CD4-positive, alpha-beta T cell treated with Interleukin-15 for 4 hours (primary cell): ENCODE measurements around the gene ARHGEF2.
"Not testable (repeated sequence)": the region's sequence is repeated elsewhere in the genome, so short reads cannot be mapped to it uniquely, and the experiment has no call there.

Source experiments
- DNase-seq: peaks from one replicate; pipeline ENCODE4 v3.0.0-alpha.2; 2020; ENCODE audit warnings: low spot score

Gene ARHGEF2

DNA sequence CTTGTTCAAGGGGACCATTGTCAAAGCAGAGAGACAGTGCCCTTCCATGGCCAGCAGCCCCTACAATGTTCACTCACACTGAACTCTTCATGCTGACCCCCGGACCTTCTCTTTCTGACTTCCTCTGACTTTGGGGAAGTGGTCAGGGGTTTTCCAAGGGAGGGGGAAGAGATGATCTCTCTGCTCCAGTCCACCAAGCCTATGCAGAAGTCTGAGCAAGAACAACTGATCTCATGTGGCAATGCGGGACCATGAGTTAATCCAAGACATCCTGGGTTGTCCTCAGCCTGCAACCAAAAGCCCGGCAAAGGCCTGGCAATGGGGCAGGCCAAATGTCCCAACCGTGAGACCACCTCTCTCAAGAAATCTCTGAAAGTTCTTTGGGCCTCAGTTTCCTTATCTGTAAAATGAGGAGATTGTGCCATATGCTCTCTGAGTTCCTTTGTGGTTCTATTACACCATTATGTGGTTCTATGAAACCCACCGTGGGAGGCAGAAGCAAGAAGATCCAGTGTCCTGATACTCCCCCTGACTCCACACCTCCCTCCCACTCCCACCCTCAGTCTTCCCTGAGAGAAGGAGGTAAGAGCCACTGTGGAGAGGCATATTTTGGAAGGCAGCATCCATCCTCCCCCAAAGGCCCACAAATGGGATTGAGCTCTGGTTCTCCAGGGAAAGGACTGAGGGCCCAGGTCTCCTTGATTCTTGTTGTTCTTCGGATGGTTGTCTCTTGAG is 11.8 kb upstream of the ARHGEF2 start:
- DNase-seq = no peak

DNA sequence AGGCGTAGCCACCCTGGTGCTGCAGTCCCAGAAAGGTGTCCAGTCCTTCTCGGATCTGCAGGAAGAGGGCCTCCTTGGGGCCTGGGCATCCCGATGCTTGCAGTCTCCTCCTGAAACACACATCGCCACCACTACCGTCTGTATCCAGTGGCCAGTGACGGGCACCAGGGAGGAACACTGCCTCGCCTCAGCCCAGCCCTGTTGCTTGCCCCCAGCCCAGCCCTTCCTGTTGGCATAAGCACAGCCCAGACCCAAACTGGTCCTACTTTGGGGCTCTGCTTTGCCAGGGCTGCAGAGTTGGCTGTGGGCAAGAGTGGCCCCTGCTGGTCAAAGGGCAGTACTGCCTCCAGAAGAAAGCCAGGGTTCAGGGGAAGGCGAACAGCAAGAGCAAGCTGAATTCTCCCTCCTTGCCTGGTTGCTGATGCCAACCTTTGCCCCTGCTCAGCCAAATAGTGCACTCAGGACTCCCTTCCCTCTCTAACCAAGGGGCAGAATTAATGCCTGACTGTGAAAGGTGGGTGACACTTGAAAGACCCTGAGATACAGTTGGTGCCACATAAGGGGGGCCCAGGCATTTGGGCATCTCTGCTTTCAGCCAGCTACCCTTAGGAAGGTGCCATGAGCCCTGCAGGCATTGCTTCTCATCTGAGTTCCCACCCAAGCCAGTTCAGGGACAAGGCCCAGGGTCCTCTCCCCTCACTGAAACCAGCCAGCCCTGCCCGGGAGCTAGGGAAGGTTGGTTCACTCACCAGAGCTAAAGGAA is 11.1 kb upstream of the ARHGEF2 start:
- peak; percentile 86 for DNase-seq

DNA sequence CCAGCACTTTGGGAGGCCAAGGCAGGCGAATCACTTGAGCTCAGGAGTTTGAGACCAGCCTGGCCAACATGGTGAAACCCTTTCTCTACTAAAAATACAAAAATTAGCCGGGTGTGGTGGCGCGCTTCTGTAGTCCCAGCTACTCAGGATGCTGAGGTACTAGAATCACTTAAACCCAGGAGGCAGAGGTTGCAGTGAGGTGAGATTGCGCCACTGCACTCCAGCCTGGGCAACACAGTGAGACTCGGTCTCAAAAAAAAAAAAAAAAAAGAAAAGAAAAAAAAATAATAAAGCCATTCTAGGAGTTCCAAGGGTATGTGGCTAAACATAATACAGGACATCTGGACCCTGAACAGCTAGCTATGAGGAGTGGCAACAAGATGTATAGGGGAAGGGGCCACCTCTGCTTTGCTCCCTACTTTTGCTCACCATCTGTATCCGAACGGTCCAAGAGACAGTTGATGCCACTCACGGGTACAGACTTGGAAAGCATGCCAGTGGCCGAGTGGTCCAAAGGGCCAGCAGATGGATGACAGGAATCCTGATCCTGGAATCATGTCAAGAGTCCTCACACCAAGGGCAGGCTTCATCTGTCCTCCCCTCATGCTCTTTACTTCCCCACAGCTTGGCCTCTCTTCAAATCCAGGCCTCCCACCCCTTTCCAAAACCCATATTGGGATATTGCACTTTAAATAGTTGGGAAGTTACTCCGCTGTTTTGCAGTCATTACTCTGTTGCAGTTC is 6.7 kb upstream of the ARHGEF2 start:
- not testable (repeated sequence) for DNase-seq

DNA sequence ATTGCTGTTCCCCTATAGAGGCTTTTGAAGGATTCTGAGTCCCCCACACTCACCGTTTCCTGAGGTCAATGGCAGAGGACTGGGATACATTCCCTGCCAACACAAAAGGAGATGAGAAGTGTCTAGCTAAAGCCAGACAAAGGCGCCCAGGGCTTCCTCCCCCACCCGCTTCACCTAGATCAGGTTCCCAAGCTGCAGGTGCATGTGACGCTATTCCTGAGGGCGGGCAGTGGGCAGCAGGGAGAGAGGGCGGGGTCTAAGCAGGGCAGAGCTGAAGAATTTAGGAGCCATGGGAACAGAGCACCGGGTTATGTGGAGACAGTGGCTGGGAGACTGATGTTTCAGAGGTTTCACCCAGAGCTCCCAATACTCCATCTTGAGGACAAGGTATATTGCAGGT is 6.0 kb upstream of the ARHGEF2 start:
- DNase-seq = no peak

DNA sequence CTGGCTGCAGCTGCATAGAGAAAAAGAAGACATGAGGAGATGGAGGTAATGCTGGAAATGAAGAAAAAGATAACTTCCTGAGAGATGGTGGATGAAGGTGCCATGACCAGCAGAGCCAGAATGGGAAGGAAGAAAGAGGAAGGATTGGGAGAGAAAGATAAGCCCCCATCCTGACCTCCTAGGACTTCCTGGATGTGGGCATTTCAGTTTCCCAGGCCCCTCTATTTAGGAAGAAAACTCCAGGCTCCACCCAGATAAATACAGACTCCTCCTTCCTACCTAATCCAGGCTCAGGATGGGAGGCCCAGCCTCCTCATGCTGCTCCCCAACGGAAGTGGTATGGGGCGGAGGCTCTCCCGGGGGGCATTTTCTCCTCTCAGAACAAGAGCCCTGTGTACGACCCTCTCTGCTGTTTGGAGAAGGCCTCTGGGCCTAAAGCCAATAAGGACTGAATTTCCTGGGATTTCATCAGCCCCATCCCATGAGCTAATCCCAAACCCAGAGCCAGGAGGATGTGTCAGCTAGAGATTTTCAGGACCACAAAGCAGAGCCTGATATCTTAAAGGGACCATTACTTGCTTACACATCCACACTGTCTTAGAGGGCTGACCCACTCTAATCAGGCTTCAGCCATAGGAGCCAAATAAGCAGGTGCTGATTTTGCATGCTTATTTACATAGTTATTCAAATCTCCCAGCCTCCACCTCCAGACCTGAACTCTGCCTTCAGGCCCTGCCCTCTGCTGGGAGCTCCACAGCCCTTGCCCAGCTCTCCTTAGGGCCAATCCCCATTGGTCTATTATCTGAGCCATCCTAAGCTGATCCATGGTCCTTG is 5.1 kb upstream of the ARHGEF2 start:
- no peak for DNase-seq

DNA sequence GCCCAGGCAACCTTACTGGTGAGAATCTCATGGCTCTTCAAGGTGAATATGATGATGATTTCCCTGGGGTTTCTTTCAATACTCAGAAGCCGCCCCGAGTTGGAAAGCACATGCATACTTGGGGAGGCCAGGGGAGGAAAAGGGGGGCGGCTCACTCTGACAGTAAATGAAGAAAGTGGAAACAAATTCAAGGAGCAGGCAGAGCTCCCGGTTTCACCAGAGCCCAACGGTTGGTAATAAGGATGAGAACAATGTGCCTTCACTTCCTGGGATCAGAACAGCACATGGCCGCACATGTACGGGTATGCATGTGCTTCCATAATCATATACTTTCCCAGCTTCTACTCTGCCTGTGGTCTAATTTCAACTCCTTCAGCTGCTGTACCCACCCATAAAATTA is 3.8 kb upstream of the ARHGEF2 start:
- DNase-seq = no peak

DNA sequence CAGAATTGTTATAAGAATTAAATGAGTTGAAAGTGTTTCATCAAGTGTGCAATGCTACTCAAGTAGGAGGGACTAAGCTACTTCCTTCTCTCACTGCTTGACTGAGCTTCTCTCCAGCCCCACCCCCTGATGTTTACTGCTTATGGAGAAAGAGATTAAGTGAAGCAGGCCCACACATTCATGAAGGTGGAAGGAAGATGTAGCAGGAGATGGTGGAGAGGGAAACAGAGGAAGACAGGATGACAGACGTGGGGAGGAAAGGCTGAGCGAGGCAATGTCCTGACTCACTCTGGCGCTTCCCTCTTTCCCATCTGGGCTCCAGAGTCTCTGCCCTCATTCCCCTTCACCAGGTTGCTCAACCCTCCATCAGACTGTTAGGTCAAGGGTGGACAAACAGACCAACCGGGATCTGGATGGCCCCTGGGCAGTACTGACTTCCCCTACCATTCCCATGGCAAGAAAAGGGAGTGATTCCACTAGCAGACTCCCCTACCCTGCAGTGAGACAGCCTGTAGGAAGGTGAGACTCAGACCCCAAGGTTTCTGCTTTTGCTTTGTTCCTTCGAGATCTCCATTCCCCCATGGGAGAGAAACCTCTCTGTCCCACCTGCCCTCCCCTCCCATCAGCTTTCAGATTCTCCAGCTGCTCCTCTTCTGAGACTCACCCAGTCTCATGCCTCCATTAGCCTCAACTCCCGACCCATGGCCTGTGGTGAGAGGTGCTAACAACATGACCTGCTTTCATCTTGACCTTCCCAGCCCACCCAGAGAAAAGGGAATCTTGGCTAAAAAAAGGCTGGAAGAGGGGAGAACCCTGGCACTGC is 3.1 kb upstream of the ARHGEF2 start:
- peak; percentile 62 for DNase-seq

DNA sequence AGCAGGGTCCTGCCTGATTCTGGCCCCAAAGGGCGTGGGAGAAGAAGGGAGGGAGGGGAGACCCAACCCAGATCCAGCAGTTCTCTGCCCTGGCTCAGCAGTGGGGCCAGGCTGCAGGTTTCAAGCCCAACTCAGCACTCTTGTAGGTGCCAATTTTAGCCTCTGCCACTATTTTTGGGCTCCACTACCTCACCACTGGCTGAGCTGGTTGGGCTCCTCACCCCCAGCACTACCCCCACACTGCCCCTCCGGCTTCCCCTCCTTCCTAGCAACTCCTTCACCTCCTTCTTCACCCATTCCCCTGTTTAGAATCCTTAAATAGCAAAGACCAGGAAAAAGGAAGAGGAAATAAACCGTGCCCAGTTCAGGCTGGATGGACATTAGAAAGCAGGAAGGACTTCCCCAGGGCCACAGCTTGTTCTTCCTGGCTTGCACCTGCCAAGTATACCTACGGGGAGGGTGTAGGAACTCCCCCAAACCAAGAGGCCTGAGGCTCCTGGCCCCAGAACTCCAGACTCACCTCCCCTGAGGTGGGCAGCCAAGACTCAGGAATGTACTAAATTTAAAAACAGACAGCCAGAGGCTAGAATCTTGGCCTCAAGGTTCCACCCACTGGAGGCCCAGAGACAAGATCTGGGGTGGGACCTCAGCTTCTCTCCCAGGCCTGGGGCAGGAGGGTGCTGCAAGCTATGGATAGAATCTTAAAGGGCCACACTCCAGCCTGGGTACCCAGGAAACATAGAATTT is 1.4 kb upstream of the ARHGEF2 start:
- no peak for DNase-seq

DNA sequence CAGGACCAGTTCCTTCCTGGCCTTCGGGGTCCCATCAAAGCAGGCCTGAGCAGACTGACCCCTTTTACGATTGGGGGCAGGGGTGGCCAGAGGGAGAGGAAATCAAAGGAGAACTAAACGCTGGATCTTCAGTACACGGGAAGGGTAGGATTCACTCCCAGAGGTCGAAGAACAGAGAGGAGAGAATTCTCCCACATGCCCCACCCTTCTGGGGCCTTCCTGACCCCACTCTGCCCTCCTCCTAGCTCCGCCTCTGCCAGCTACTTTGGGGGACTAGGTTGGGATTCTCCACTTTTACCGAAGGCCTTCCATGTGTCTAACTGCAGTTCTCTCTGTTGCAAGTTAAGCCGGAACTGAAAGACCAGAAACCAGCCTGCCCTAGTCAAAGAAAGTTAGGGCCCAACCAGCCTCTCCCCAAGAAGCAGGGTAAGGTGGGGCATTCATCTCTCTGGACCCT is 654 bp upstream of the ARHGEF2 start:
- DNase-seq = no peak

DNA sequence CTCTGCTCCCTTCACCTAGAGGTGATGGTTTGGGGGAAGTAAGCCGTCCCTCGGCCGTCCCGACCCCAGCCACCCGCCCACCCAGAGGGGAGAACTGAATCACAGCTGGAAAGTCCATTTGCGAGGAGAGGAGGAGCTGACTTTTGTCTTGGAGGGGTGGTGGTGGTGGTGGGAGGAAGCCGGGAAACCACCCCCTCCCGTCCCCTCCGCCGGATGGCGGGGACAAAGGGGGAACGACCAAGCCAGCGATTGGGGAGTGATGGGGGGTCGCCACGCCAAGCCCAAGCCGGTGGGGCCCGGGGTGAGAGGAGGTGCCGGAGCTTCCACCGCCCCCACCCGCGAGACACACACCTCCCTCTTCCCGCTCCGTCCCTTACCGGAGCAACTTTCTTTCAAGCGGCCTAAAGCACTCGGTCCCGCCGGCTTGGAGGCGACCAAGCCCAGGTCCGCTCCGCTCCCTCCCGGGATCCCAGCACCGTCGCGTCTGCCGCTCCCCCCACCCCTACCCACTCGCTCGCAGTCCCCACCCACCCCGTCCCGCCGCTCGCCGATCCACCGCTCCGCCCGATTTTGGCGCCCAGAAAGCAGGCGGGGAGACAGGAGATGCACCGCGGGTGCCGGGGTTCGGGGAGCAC is 540 bp downstream of the ARHGEF2 start:
- peak; percentile 34 for DNase-seq

DNA sequence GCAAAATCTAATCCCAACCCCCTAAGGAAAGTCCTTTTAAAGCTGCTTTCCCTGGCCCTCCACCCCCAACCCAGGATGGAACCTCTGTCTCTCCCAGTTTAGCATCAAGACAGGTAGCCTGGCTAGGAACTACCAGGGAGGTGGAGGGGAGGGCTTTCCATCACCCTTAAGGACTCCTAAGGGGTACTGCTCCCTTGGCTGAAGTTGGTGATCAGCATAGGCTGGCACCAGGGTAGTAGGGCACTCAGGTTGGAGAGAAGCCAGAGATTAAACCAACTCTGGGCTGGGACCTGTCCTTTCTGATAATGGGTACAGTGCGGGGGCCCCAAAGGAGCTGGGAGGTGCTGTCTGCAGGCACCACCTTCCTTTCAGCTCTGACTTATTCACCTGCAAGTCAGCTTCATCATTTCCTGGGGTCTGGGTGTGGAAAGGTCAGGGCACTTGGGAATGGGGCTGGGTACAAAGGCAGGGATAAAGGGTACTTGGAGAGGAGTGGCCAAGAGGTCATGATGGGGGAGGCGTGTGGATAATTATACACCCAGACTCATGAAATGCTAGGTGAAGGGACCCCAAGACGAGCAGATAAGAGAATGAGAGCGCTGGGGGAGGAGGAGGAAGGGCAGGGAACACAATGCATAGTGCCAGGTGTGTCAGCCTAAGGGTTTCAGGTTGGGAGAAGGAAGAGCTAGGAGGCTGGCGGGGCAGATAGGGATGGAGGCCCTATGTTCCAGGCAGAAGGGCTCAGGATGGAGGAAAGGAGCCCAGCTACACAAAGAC is 1.2 kb downstream of the ARHGEF2 start:
- DNase-seq = no peak

DNA sequence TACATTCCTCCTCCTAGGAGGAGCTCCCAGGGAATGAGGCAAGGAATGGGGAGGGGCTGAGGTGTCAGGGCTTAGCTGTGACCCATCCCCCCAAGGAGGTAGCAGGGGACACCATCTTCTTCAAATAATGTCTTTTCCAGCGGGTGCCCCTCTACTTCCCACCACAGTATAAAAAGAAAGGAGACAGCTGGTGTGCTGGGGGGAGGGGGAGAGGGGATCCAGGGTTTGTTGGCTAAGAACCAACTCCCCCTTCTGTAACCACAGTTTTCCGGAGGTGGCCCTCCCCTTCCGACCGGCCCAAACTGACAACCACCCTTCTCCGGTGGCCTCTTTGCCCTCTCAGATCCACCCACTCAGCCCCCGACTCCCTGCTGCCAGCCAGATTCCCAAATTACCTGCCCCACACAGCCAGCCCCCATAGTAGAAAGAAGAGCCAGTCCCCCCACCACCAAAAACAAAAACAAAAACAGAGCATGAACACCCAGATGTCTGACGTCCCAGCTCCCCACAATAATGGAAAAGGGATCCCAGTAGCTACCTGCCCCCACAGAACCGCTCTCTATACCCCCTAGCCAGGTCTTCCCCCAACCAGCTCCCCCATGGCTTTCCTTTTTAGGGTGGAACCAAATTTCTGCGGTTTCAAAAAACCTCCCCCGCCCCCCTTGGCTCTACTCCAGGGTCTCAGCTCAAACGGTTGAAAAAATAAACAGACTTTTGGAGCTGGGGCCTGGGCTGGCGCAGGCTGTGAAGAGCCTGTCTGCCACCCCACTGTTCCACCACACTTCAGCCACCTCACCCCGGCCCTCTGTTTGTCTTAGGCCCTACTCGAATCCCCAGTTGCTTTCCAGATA is 2.1 kb downstream of the ARHGEF2 start:
- peak; percentile 64 for DNase-seq

DNA sequence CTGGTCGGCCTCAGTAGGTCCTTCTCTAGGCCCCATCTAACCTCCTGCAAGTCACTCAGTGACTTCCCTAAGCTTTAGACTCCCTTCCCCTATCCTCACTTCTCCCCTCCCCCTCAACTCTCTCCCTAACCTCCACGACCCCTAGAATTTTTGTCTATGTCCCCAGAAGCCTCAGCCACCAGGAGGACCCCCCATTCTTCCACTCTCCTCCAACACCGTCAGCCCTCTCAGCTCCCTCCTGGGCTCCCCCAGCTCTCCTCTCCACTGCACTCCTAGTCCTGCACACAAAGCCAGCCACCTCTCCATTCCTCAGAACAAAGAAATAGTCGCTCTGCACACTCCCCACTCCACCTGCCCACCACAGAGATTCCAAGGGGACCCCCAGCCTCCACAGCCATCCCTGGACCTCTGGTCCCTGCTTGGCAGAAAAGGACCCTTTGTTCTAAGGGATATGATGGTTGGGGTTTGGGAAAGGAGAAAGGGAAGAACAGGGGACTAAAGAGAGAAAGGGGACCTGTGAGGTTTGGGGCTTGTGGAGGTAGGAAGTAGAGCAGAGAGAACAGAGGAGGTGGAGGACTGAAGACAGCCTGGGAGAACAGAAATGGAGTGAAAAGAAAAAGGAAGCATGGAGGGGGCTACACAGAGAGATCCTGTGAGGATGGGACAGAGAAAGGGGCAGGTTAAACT is 2.8 kb downstream of the ARHGEF2 start:
- no peak for DNase-seq

DNA sequence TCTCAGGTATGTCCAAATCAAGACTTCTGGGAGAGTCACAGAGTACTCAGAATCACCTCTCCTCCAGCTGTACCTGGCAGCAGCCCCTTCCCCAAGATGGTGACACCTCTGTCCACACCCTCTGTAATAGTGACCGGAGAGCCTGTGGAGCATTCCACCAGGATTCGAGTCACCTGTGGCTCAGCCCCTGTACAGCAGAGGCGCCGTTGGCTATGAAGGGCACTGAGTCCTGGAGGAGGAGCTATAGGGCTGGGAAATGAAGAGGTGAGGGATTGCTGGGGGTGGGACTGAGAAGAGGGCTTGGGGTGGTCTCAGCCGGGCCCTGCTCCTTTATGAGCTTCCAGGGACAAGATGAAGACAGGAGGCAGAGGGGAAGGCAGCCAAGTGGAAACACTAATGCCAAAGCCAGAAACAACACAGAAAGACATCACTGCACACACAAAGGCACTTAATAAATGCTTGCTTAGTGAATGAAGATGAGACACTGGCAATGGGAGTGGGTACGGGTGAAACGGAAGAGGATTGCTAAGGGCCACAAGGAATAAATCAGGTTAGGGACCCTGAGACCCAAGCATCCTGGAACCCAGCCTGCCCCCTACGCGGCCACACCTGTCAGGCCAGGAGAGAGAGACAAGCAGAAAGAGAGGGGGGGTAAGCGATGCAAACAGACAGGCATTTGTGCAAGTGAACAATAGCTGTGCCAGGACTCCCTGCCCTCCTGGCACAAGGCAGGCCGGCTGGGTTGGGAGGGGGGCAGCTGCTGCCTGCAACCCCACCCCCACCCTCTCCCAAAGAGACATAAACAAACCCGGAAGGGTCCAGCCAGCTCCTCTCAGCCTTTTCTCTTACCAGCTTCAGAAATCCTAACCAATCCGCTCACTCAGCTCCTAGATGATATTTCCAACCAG is 3.9 kb downstream of the ARHGEF2 start:
- DNase-seq = no peak

DNA sequence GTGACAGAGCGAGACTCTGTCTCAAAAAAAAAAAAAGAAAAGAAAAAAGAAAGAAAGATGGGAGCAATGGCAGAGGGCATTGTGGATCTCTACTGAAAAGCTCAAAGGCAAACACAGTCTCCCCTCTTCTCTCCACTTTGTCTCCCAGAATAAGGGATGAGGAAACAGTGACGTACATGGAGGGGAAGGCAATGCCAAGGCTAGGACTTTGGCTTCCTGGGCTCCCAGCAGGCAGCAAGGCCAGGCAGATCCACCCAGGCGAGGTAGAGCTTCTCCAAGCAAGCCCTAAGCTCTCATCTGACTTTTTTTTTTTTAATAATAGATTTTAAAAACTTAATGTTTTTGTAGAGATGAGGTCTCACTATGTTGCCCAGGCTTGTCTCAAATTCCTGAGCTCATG is 4.6 kb downstream of the ARHGEF2 start:
- no peak for DNase-seq
